SU-DHL-6 (cell line): ENCODE results near the gene SLC35F4.

Experiments
- H2AFZ ChIP-seq: fragments of 200-600 bp; sonication (generic); 2 replicates; pipeline ENCODE4 v1.6.1; 2014; ENCODE audit warnings: low read depth, mild to moderate bottlenecking, moderate library complexity, mixed read lengths, antibody characterized with exemption, low read length; ENCODE audit not compliant: severe bottlenecking
- H3F3A ChIP-seq: fragments of 200-600 bp; shearing (Covaris generic); 2 replicates; pipeline ENCODE4 v1.6.0; 2016; ENCODE audit warnings: antibody characterized with exemption, mild to moderate bottlenecking; ENCODE audit not compliant: insufficient read depth
- H3K27ac ChIP-seq: fragments of 200-600 bp; sonication (generic); 2 replicates; pipeline ENCODE4 v1.5.1; 2016; ENCODE audit warnings: low read depth, mild to moderate bottlenecking, low read length, moderate library complexity, mixed read lengths
- H3K27me3 ChIP-seq: fragments of 200-600 bp; sonication (generic), shearing (Covaris generic); 2 replicates; pipeline ENCODE4 v1.6.0; 2014; ENCODE audit warnings: mild to moderate bottlenecking, low read length
- H3K36me3 ChIP-seq: fragments of 200-600 bp; sonication (generic); 2 replicates; pipeline ENCODE4 v1.6.1; 2014; ENCODE audit warnings: mild to moderate bottlenecking, low read length, mixed read lengths
- H3K4me2 ChIP-seq: fragments of 300-600, 200-600 bp; shearing (Covaris generic), sonication (generic); 2 replicates; pipeline ENCODE4 v1.6.0; 2014; ENCODE audit warnings: low read length, low read depth, mild to moderate bottlenecking; ENCODE audit not compliant: poor library complexity, severe bottlenecking
- H3K4me3 ChIP-seq: fragments of 200-600 bp; sonication (generic); 2 replicates; pipeline ENCODE4 v1.5.1; 2014; ENCODE audit warnings: antibody characterized with exemption, low read length, mild to moderate bottlenecking, mixed read lengths; ENCODE audit not compliant: insufficient read depth, poor library complexity, severe bottlenecking
- H3K79me2 ChIP-seq: fragments of 200-600 bp; sonication (generic); 2 replicates; pipeline ENCODE4 v1.6.1; 2014; ENCODE audit warnings: mild to moderate bottlenecking, low read length, moderate library complexity; ENCODE audit not compliant: insufficient read depth
- H3K9ac ChIP-seq: fragments of 200-600 bp; sonication (generic); 2 replicates; pipeline ENCODE4 v1.7.0; 2014; ENCODE audit warnings: mild to moderate bottlenecking, low read length
- H3K9me2 ChIP-seq: fragments of 200-600 bp; sonication (generic); replicated peaks from 2 replicates; pipeline ENCODE4 v1.6.1; 2014; ENCODE audit warnings: low read length; ENCODE audit not compliant: insufficient read depth
- H3K9me3 ChIP-seq: fragments of 200-600 bp; sonication (generic); 2 replicates; pipeline ENCODE4 v1.6.1; 2014; ENCODE audit warnings: low read length, mixed read lengths; ENCODE audit not compliant: insufficient read depth
- H4K20me1 ChIP-seq: fragments of 200-600 bp; sonication (generic); 2 replicates; pipeline ENCODE4 v1.6.1; 2014; ENCODE audit warnings: low read depth, mild to moderate bottlenecking, antibody characterized with exemption, low read length, moderate library complexity, mixed read lengths
- EZH2phosphoT487 ChIP-seq: fragments of 200-600 bp; sonication (generic), shearing (Covaris generic); conservative IDR thresholded peaks from 2 replicates; pipeline ENCODE4 v1.6.1; 2018; ENCODE audit warnings: mild to moderate bottlenecking, antibody characterized with exemption, low read length, moderate library complexity, mixed read lengths
- TF ChIP-seq, protein P1 (sequence below): fragments of 200-600 bp; sonication (generic); IDR thresholded peaks from one replicate; pipeline ENCODE4 v1.5.1; 2017; ENCODE audit warnings: antibody characterized with exemption, mild to moderate bottlenecking, low read length, moderate library complexity; ENCODE audit not compliant: insufficient read depth, poor library complexity, severe bottlenecking

Gene SLC35F4

DNA sequence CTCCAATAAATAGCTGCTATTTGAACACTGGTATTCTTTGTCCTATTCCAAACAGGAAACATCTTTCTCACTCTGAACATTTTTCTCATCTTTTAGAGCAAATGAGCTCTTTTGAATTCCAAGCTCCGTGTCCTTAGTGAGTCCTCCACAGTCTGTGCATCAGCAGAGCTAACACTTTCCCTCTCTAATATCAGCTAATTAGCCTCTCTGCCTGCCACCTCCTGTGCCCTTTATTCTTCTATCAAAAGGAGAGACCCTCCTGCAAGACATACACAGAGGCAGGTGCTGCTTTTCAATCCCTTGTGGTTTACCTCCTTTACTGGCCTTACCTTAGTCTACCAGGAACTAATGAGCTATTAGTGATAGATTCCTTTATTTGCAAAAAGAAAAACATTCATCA is 178.5 kb downstream of the SLC35F4 start:
- Histone ChIP-seq H4K20me1 (no peaks in the 10 kb centered on the region), H3F3A (no peaks in the 10 kb centered on the region), H3K4me3 (no peak overlapping the region), H2AFZ (no peak overlapping the region), H3K36me3 (no peaks in the 10 kb centered on the region), H3K27me3 (no peaks in the 10 kb centered on the region), H3K4me2 (no peak overlapping the region), H3K27ac (no peak overlapping the region), H3K9me2 (no peaks in the 10 kb centered on the region), H3K9me3 (no peaks in the 10 kb centered on the region), H3K9ac (no peak overlapping the region), H3K79me2 (no peaks in the 10 kb centered on the region)
- TF ChIP-seq EZH2phosphoT487 = no peak
- TF ChIP-seq, protein P1, sequence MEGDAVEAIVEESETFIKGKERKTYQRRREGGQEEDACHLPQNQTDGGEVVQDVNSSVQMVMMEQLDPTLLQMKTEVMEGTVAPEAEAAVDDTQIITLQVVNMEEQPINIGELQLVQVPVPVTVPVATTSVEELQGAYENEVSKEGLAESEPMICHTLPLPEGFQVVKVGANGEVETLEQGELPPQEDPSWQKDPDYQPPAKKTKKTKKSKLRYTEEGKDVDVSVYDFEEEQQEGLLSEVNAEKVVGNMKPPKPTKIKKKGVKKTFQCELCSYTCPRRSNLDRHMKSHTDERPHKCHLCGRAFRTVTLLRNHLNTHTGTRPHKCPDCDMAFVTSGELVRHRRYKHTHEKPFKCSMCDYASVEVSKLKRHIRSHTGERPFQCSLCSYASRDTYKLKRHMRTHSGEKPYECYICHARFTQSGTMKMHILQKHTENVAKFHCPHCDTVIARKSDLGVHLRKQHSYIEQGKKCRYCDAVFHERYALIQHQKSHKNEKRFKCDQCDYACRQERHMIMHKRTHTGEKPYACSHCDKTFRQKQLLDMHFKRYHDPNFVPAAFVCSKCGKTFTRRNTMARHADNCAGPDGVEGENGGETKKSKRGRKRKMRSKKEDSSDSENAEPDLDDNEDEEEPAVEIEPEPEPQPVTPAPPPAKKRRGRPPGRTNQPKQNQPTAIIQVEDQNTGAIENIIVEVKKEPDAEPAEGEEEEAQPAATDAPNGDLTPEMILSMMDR = no peak

DNA sequence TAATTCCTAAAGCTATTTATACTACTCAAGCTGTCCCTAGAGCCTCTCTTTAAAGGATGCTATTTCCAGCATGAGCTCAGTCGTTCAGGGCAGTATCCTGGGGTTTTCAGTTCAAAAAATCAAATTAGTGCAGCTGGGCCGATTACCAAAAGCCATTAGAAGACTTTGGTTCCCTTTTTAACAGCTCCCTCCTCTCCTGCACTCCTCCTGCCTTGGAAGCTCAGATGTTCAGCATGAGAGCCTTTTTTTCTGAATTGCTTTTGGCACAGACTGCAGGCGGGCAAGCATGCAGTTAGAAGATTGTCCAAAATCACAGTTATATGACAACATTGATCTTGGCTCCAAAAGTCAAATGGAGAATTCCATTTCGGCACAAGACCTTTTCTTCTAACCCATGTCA is 179.6 kb downstream of the SLC35F4 start:
- H2AFZ ChIP-seq = no peak overlapping the region
- H3K9ac ChIP-seq = no peak overlapping the region
- H4K20me1 ChIP-seq = no peaks in the 10 kb centered on the region
- H3K9me2 ChIP-seq = no peaks in the 10 kb centered on the region
- no peak overlapping the region for H3K27ac ChIP-seq
- no peaks in the 10 kb centered on the region for H3K27me3 ChIP-seq
- H3K4me3 ChIP-seq = no peak overlapping the region
- H3K9me3 ChIP-seq = no peaks in the 10 kb centered on the region
- TF ChIP-seq EZH2phosphoT487 = no peak
- TF ChIP-seq, protein P1 = no peak
- no peaks in the 10 kb centered on the region for H3F3A ChIP-seq
- H3K79me2 ChIP-seq = no peaks in the 10 kb centered on the region
- H3K4me2 ChIP-seq = no peak overlapping the region
- no peaks in the 10 kb centered on the region for H3K36me3 ChIP-seq

DNA sequence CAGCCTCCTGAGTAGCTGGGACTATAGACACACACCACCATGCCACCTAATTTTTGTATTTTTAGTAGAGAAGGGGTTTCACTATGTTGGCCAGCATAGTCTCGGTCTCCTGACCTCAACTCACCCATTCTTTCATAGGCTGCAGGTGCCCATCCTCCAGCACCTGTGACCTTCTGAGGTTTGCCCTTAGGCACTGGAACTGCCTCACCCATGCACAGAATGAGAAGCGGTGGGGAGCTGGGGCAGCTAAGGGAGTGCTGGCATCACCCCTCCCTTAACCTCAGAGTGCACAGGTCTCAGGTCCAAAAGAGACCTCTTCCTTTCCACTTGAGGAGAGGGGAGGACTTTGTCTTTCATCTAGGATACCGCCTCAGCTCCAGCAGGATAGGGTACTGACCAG is 194.9 kb downstream of the SLC35F4 start:
- H3K4me3 ChIP-seq = no peak overlapping the region
- no peaks in the 10 kb centered on the region for H4K20me1 ChIP-seq
- no peak overlapping the region for H3K9ac ChIP-seq
- no peaks in the 10 kb centered on the region for H3F3A ChIP-seq
- no peak overlapping the region for H3K27ac ChIP-seq
- no peaks in the 10 kb centered on the region for H3K79me2 ChIP-seq
- no peaks in the 10 kb centered on the region for H3K27me3 ChIP-seq
- TF ChIP-seq, protein P1 = no peak
- no peak for TF ChIP-seq EZH2phosphoT487
- no peaks in the 10 kb centered on the region for H3K9me3 ChIP-seq
- H3K4me2 ChIP-seq = no peak overlapping the region
- no peak overlapping the region for H2AFZ ChIP-seq
- no peaks in the 10 kb centered on the region for H3K9me2 ChIP-seq
- H3K36me3 ChIP-seq = no peaks in the 10 kb centered on the region

DNA sequence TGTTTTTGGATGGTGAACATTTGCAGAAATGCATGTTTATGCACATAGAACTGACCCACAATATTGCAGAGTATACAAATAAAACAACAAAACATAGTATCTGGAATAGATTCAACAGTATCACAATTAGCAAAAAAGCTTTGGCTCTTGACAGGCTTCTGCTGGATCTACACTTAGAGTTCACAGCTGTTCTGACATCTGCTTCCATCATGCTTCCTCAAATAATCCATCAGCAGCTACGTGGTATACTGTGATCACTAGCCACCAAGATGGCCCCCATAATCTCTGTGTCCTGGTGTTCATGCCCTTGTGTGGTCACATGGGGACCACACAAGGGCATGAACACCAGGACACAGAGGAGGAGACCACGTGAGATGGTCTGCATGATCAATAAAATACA is 205.7 kb downstream of the SLC35F4 start:
- no peaks in the 10 kb centered on the region for H3K79me2 ChIP-seq
- H3F3A ChIP-seq = no peaks in the 10 kb centered on the region
- no peak overlapping the region for H3K4me2 ChIP-seq
- no peaks in the 10 kb centered on the region for H3K36me3 ChIP-seq
- no peak overlapping the region for H2AFZ ChIP-seq
- H3K27ac ChIP-seq = no peak overlapping the region
- no peak overlapping the region for H3K9ac ChIP-seq
- no peaks in the 10 kb centered on the region for H3K27me3 ChIP-seq
- H3K9me3 ChIP-seq = no peaks in the 10 kb centered on the region
- H3K9me2 ChIP-seq = no peaks in the 10 kb centered on the region
- no peak overlapping the region for H3K4me3 ChIP-seq
- no peak for TF ChIP-seq EZH2phosphoT487
- TF ChIP-seq, protein P1 = no peak
- H4K20me1 ChIP-seq = no peaks in the 10 kb centered on the region
